Osteoblast (primary cell): ENCODE data around the gene COPS3. TPM values are rescaled to one million over a fixed set of nuclear protein-coding genes. Genes with fewer than 3 reads are reported as not detected.
"Not testable (repeated sequence)": the region's sequence is repeated elsewhere in the genome, so short reads cannot be mapped to it uniquely, and the experiment has no call there.

Experiments used
- DNase-seq: peaks from one replicate; pipeline ENCODE4 v3.0.0; 2011; ENCODE audit warnings: low spot score, mixed read lengths; ENCODE audit not compliant: insufficient read length; ENCODE audit errors: missing footprints
- H2AFZ ChIP-seq: 2 replicates; pipeline ENCODE4 v1.6.0; 2011; ENCODE audit warnings: mild to moderate bottlenecking, low read length
- H3K27ac ChIP-seq: 2 replicates; pipeline ENCODE4 v1.5.1; 2011; ENCODE audit warnings: mild to moderate bottlenecking, low read depth, low read length, moderate library complexity
- H3K27me3 ChIP-seq: 2 replicates; pipeline ENCODE4 v1.6.0; 2012; ENCODE audit warnings: mild to moderate bottlenecking, control low read depth, inconsistent platforms, low read length, moderate library complexity; ENCODE audit not compliant: insufficient read depth
- H3K36me3 ChIP-seq: 2 replicates; pipeline ENCODE4 v1.5.1; 2011; ENCODE audit warnings: mild to moderate bottlenecking, low read length, control low read depth, moderate library complexity; ENCODE audit not compliant: insufficient read depth
- H3K4me1 ChIP-seq: 2 replicates; pipeline ENCODE4 v1.5.1; 2011; ENCODE audit warnings: mild to moderate bottlenecking, low read length, control low read depth, moderate library complexity; ENCODE audit not compliant: insufficient read depth
- H3K4me2 ChIP-seq: 2 replicates; pipeline ENCODE4 v1.6.0; 2011; ENCODE audit warnings: mild to moderate bottlenecking, low read length; ENCODE audit not compliant: insufficient read depth
- H3K4me3 ChIP-seq: fragments of 200-600 bp; sonication (generic); 3 replicates; pipeline ENCODE4 v1.5.1; 2012; ENCODE audit warnings: mild to moderate bottlenecking, low read length, inconsistent platforms; ENCODE audit not compliant: insufficient read depth
- H3K79me2 ChIP-seq: 2 replicates; pipeline ENCODE4 v1.6.0; 2012; ENCODE audit warnings: mild to moderate bottlenecking, low read length, control low read depth, inconsistent platforms; ENCODE audit not compliant: insufficient read depth
- H3K9me3 ChIP-seq: 2 replicates; pipeline ENCODE4 v1.5.1; 2011; ENCODE audit warnings: low read depth, low read length, control low read depth
- H4K20me1 ChIP-seq: 2 replicates; pipeline ENCODE4 v1.6.0; 2012; ENCODE audit warnings: mild to moderate bottlenecking, low read length, control low read depth; ENCODE audit not compliant: insufficient read depth
- total RNA-seq: library from RNA; depleted of rRNA; stranded (reverse); fragments of >200 nt; gene quantifications from 2 replicates; pipeline ENCODE4 v1.2.3, GENCODE V29; 2012
- TF ChIP-seq, protein P1 (sequence below): IDR thresholded peaks from 2 replicates; pipeline ENCODE4 v1.5.1; 2011; ENCODE audit warnings: mild to moderate bottlenecking, low read depth, low read length, moderate library complexity; ENCODE audit errors: extremely low read depth

Gene COPS3
- total RNA-seq, 1 donor: 78.5 TPM

DNA sequence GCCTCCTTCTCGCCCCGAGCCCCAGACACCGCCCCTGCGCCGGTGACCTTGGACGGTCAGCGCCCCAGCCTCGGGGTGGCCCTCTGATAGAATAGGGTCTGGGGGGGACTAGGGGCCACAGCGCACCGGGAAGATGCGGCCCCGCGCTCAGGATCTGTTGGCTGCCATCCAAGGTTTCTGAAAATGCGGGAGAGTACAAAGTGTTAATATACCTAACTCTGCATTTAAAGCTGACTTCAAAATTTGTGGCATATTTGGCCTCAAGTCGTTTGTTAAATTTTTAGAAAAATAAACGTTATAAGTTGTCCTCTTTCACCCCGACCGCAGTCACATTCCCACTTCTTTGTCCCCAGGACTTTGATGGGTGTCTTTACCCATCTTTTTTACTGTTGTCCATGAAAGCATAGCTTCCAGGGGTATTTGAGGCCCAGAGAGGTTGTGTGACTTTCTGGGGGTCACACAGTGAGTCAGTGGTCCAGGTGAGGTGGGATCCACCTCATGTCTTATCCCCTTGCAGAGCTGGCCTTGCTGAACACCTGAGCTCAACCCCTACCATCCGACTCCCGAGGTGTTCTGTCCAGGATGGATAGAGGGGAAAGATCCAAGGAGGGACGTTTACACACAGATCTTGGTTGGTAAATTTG, 22.9 kb upstream of the COPS3 start:
- no peak overlapping the region for H3K27ac ChIP-seq
- no peaks in the 10 kb centered on the region for H4K20me1 ChIP-seq
- no peaks in the 10 kb centered on the region for H3K36me3 ChIP-seq
- DNase-seq: no peak
- TF ChIP-seq, protein P1, sequence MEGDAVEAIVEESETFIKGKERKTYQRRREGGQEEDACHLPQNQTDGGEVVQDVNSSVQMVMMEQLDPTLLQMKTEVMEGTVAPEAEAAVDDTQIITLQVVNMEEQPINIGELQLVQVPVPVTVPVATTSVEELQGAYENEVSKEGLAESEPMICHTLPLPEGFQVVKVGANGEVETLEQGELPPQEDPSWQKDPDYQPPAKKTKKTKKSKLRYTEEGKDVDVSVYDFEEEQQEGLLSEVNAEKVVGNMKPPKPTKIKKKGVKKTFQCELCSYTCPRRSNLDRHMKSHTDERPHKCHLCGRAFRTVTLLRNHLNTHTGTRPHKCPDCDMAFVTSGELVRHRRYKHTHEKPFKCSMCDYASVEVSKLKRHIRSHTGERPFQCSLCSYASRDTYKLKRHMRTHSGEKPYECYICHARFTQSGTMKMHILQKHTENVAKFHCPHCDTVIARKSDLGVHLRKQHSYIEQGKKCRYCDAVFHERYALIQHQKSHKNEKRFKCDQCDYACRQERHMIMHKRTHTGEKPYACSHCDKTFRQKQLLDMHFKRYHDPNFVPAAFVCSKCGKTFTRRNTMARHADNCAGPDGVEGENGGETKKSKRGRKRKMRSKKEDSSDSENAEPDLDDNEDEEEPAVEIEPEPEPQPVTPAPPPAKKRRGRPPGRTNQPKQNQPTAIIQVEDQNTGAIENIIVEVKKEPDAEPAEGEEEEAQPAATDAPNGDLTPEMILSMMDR: no peak
- H3K4me3 ChIP-seq: peak overlapping the region; percentile 77
- H3K9me3 ChIP-seq: no peaks in the 10 kb centered on the region
- H3K27me3 ChIP-seq: no peaks in the 10 kb centered on the region
- H3K79me2 ChIP-seq: no peaks in the 10 kb centered on the region
- peak overlapping the region; percentile 78 for H3K4me2 ChIP-seq
- H3K4me1 ChIP-seq: peaks cover 9% of the 10 kb centered on the region
- peak overlapping the region; percentile 51 for H2AFZ ChIP-seq

DNA sequence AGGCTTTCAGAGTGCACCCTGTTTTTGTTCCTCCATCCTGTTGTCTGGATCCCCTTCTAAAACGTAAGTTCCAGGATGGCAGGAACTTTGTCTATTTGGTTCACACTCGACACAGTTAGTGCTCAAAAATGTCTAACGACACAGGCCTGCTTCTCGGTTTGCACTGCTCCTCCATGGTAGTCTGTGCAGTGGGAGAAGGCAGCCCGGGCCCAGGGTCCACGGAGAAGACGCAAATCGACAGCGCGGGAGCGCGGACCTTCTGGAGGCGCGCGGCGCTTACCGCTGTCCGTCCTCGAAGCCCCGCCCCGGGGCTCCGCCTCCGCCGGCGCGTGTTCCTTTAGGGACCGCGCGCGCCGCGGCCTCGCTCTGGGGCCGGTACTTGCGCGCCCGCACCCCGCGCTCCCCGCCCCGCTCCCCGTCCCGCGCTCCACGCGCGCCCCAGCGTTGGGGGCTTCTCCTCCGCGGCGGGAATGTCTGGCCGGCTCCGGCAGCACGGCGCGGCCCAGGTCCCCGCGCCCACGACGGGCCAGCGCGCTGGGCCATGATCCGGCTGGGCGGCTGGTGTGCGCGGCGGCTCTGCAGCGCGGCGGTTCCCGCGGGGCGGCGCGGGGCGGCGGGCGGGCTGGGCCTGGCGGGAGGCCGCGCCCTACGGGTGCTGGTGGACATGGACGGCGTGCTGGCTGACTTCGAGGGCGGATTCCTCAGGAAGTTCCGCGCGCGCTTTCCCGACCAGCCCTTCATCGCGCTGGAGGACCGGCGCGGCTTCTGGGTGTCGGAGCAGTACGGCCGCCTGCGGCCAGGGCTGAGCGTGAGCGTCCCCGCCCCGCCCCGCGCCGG, 22.2 kb upstream of the COPS3 start, which contains the start of gene NT5M:
NT5M (plus strand) TSS at position 364 of the 837 bp plus-strand sequence; CDS start at position 542, 178 bp downstream.
- peak within 1 kb of the TSS; percentile 93 for H2AFZ ChIP-seq

DNA sequence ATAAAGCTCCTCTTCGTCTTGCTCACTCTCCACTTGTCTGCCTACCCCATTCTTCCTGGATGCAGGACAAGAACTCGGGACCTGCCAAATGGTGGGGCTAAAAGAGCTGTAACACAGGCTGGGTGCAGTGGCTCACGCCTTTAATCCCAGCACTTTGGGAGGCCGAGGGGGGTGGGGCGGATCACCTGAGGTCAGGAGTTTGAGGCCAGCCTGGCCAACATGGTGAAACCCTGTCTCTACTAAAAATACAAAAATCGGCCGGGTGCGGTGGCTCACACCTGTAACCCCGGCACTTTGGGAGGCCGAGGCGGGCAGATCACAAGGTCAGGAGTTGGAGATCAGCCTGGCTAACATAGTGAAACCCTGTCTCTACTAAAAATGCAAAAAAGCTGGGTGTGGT, 20.6 kb upstream of the COPS3 start:
- not testable (repeated sequence) for H3K27ac ChIP-seq, H3K4me2 ChIP-seq, DNase-seq, H3K27me3 ChIP-seq, H4K20me1 ChIP-seq, H3K79me2 ChIP-seq, H2AFZ ChIP-seq, H3K36me3 ChIP-seq, H3K9me3 ChIP-seq, H3K4me3 ChIP-seq
- peaks cover 28% of the 10 kb centered on the region for H3K4me1 ChIP-seq

More for the DNA sequence above, 22.2 kb upstream of the COPS3 start, which contains the start of gene NT5M:
- H3K27ac ChIP-seq: no peak within 1 kb of the TSS
- peak within 1 kb of the TSS; percentile 77 for H3K4me3 ChIP-seq
- H3K27me3 ChIP-seq: no peaks in the 10 kb centered on the region
- no peaks in the 10 kb centered on the region for H3K79me2 ChIP-seq
- no peaks in the 10 kb centered on the region for H3K9me3 ChIP-seq
- TF ChIP-seq, protein P1: no peak
- peaks cover 14% of the 10 kb centered on the region for H3K4me1 ChIP-seq
- no peaks in the 10 kb centered on the region for H3K36me3 ChIP-seq
- DNase-seq: peak; percentile 98
- H4K20me1 ChIP-seq: no peaks in the 10 kb centered on the region
- H3K4me2 ChIP-seq: peak within 1 kb of the TSS; percentile 78

DNA sequence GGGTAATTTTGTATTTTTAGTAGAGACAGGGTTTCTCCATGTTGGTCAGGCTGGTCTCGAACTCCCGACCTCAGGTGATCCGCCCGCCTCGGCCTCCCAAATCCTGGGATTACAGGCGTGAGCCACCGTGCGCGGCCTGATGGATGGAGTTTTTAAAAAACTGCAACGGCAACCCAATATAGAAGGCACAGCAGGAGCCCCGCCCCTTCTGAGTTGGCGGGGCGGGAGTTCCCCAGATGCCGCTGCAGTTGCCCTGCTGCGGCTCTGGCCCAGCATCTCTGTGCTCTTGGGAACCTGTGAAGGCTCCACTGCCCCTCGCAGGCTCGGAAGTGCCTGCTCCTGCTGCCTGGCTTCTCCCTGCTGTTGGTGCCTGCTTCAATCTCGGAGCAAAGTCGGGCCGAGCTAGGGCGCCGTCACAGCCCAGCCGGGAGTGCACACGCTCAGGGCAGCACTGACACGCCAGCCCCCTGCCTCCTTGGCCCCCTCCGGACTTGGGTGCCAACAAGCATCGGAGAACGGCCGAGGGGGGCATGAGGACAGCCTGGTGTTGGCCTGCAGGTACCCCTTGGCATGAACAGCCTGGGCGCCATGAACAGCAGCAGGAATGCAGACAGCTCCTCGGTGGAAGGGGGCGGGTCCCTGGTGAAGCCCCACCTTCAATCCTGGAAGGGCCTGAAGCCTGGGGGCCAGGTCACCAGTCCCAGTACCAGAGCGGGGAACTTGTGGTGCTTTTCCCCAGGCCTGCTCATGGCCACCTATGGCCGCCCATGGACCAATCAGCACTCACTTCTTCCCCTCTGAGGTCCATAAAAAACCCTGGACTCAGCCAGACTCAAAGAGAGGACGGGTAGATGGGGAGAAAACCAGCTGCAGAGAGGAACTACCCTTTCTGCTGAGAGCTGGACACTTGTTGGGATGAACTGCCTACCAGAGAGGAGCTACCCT, 19.9 kb upstream of the COPS3 start:
- peak; percentile 91 for DNase-seq
- Histone ChIP-seq H3K36me3 (no peaks in the 10 kb centered on the region), H3K79me2 (no peaks in the 10 kb centered on the region), H4K20me1 (no peaks in the 10 kb centered on the region), H3K9me3 (no peaks in the 10 kb centered on the region), H3K27me3 (no peaks in the 10 kb centered on the region), H3K27ac (no peak overlapping the region), H3K4me2 (peak overlapping the region; percentile 77), H3K4me1 (peaks cover 35% of the 10 kb centered on the region), H2AFZ (peak overlapping the region; percentile 93), H3K4me3 (peak overlapping the region; percentile 66)
- TF ChIP-seq, protein P1: no peak
